H9 (cell line): ENCODE measurements around the gene DDX1. TPM values are rescaled to one million over a fixed set of nuclear protein-coding genes. Genes with fewer than 3 reads are reported as not detected.

Experiments
- DNase-seq: peaks from one replicate; pipeline ENCODE4 v3.0.0-alpha.2; 2017
- H2AFZ ChIP-seq: one replicate; pipeline ENCODE4 v1.6.1; 2013; ENCODE audit warnings: mild to moderate bottlenecking, low read length, control low read depth, moderate library complexity
- H2AK5ac ChIP-seq: 2 replicates; pipeline ENCODE4 v1.6.1; 2013; ENCODE audit warnings: low read length, control low read depth, mixed read lengths; ENCODE audit not compliant: insufficient read length
- H2BK120ac ChIP-seq: one replicate; pipeline ENCODE4 v1.6.1; 2013; ENCODE audit warnings: low read depth, mild to moderate bottlenecking, low read length, control low read depth, inconsistent platforms; ENCODE audit not compliant: poor library complexity, severe bottlenecking
- H2BK12ac ChIP-seq: 2 replicates; pipeline ENCODE4 v1.6.1; 2013; ENCODE audit warnings: low read length, control low read depth, mixed read lengths, low read depth; ENCODE audit not compliant: insufficient read length
- H2BK15ac ChIP-seq: 2 replicates; pipeline ENCODE4 v1.6.1; 2013; ENCODE audit warnings: low read depth, low read length, control low read depth
- H2BK20ac ChIP-seq: one replicate; pipeline ENCODE4 v1.6.1; 2013; ENCODE audit warnings: low read depth, mild to moderate bottlenecking, low read length, control low read depth, inconsistent platforms; ENCODE audit not compliant: poor library complexity, severe bottlenecking
- H2BK5ac ChIP-seq: 2 replicates; pipeline ENCODE4 v1.6.1; 2013; ENCODE audit warnings: low read length, control low read depth, mixed read lengths; ENCODE audit not compliant: insufficient read length
- H3K14ac ChIP-seq: 2 replicates; pipeline ENCODE4 v1.6.1; 2013; ENCODE audit warnings: low read length, control low read depth; ENCODE audit not compliant: insufficient read depth
- H3K18ac ChIP-seq: 2 replicates; pipeline ENCODE4 v1.6.1; 2013; ENCODE audit warnings: low read depth, mild to moderate bottlenecking, mixed read lengths, low read length, control low read depth; ENCODE audit not compliant: insufficient read length
- H3K23ac ChIP-seq: 2 replicates; pipeline ENCODE4 v1.6.1; 2013; ENCODE audit warnings: low read length, control low read depth, mixed read lengths, low read depth; ENCODE audit not compliant: insufficient read length
- H3K23me2 ChIP-seq: 2 replicates; pipeline ENCODE4 v1.6.1; 2013; ENCODE audit warnings: low read depth, mild to moderate bottlenecking, mixed read lengths, low read length, control low read depth; ENCODE audit not compliant: insufficient read length, poor library complexity, severe bottlenecking
- H3K27ac ChIP-seq: 2 replicates; pipeline ENCODE4 v1.5.1; 2013; ENCODE audit warnings: low read length, control low read depth, mixed read lengths, low read depth; ENCODE audit not compliant: insufficient read length
- H3K27me3 ChIP-seq: 2 replicates; pipeline ENCODE4 v1.6.1; 2013; ENCODE audit warnings: low read length, control low read depth, inconsistent platforms; ENCODE audit not compliant: insufficient read depth
- H3K4ac ChIP-seq: 2 replicates; pipeline ENCODE4 v1.6.1; 2013; ENCODE audit warnings: low read depth, mild to moderate bottlenecking, control low read depth, inconsistent platforms, low read length, moderate library complexity
- H3K4me1 ChIP-seq: 2 replicates; pipeline ENCODE4 v1.6.1; 2013; ENCODE audit warnings: low read length, control low read depth, inconsistent platforms; ENCODE audit not compliant: insufficient read depth
- H3K4me2 ChIP-seq: 2 replicates; pipeline ENCODE4 v1.6.1; 2013; ENCODE audit warnings: low read length, control low read depth, mixed read lengths; ENCODE audit not compliant: insufficient read length, insufficient read depth
- H3K56ac ChIP-seq: 2 replicates; pipeline ENCODE4 v1.6.1; 2013; ENCODE audit warnings: low read depth, mild to moderate bottlenecking, mixed read lengths, low read length, control low read depth; ENCODE audit not compliant: insufficient read length
- H3K79me1 ChIP-seq: 2 replicates; pipeline ENCODE4 v1.6.1; 2013; ENCODE audit warnings: low read depth, mild to moderate bottlenecking, moderate library complexity, low read length, control low read depth, inconsistent platforms; ENCODE audit not compliant: insufficient read depth, poor library complexity, severe bottlenecking
- H3K79me2 ChIP-seq: 2 replicates; pipeline ENCODE4 v1.6.1; 2013; ENCODE audit warnings: low read length, control low read depth, inconsistent platforms; ENCODE audit not compliant: insufficient read depth
- H3K9ac ChIP-seq: 2 replicates; pipeline ENCODE4 v1.6.1; 2013; ENCODE audit warnings: low read length, control low read depth, mixed read lengths; ENCODE audit not compliant: insufficient read length; ENCODE audit errors: extremely low read depth
- H3K9me3 ChIP-seq: one replicate; pipeline ENCODE4 v1.6.1; 2013; ENCODE audit warnings: low read depth, low read length, inconsistent platforms; ENCODE audit not compliant: control insufficient read depth
- H3T11ph ChIP-seq: one replicate; pipeline ENCODE4 v1.6.1; 2013; ENCODE audit warnings: mild to moderate bottlenecking, low read length, control low read depth, inconsistent platforms
- H4K20me1 ChIP-seq: one replicate; pipeline ENCODE4 v1.6.1; 2013; ENCODE audit not compliant: control insufficient read depth, insufficient read length, insufficient read depth
- H4K5ac ChIP-seq: 2 replicates; pipeline ENCODE4 v1.6.1; 2013; ENCODE audit warnings: low read depth, mild to moderate bottlenecking, mixed read lengths, low read length, control low read depth; ENCODE audit not compliant: insufficient read length
- H4K8ac ChIP-seq: replicated peaks from 2 replicates; pipeline ENCODE4 v1.6.1; 2013; ENCODE audit warnings: low read length, control low read depth, mixed read lengths, low read depth; ENCODE audit not compliant: insufficient read length
- H4K91ac ChIP-seq: 2 replicates; pipeline ENCODE4 v1.6.1; 2013; ENCODE audit warnings: low read depth, mild to moderate bottlenecking, moderate library complexity, mixed read lengths, low read length, control low read depth; ENCODE audit not compliant: insufficient read length
- H3K27ac Mint-ChIP-seq, 3 experiments: 2 replicates in 2 of 3; 3 replicates in 1 of 3; pipeline ENCODE4 v1.8.0; 2020 to 2021; ENCODE audit warnings: mixed read lengths in 3 of 3, mild to moderate bottlenecking in 1 of 3, moderate library complexity in 1 of 3
- H3K27me3 Mint-ChIP-seq: 2 replicates; pipeline ENCODE4 v1.8.0; 2021; ENCODE audit warnings: low read depth, mild to moderate bottlenecking, moderate library complexity, mixed read lengths
- H3K36me3 Mint-ChIP-seq, 3 experiments: 2 replicates in 2 of 3; 3 replicates in 1 of 3; pipeline ENCODE4 v1.8.0; 2020 to 2021; ENCODE audit warnings: low read depth in 3 of 3, mixed read lengths in 3 of 3; ENCODE audit not compliant: insufficient read depth in 1 of 3
- H3K4me1 Mint-ChIP-seq, 2 experiments: 2 replicates each; pipeline ENCODE4 v1.8.0; 2020; ENCODE audit warnings: mixed read lengths in 2 of 2
- H3K4me3 Mint-ChIP-seq, 2 experiments: 2 replicates in 1 of 2; 3 replicates in 1 of 2; pipeline ENCODE4 v1.8.0; 2020 to 2021; ENCODE audit warnings: mild to moderate bottlenecking in 2 of 2, mixed read lengths in 2 of 2, moderate library complexity in 1 of 2
- H3K9me3 Mint-ChIP-seq, 2 experiments: 2 replicates in 1 of 2; 3 replicates in 1 of 2; pipeline ENCODE4 v1.8.0; 2020; ENCODE audit warnings: mild to moderate bottlenecking in 2 of 2, mixed read lengths in 2 of 2, moderate library complexity in 1 of 2
- CTCF ChIP-seq: fragments of 200-600 bp; sonication (generic); conservative IDR thresholded peaks from 3 replicates; pipeline ENCODE4 v1.8.0; 2021; ENCODE audit warnings: antibody characterized with exemption, mild to moderate bottlenecking
- WGBS: extraction: QIAGEN DNeasy Blood & Tissue Kit; methylation state at CpG from one replicate; pipeline ENCODE4 v1.1.7; 2013; ENCODE audit warnings: missing lambda C conversion rate, low lambda C conversion rate, mixed read lengths; ENCODE audit not compliant: insufficient read length; ENCODE audit errors: extremely low coverage; 5-methylcytosine and 5-hydroxymethylcytosine counted together
- total RNA-seq: library from RNA; stranded (reverse); gene quantifications from 2 replicates; pipeline ENCODE4 v1.2.1, GENCODE V29; 2021

The DDX1 gene
- total RNA-seq, 1 experiment from 2014 or later: 120 TPM

GRCh38 chr2:15669375-15669910 lies 77.8 kb downstream of the DDX1 start:
- Histone ChIP-seq H3K9me3 (no peaks in the 10 kb centered on the region), H2BK20ac (no peak overlapping the region), H3K27ac (no peak overlapping the region), H4K91ac (no peak overlapping the region), H3K18ac (no peak overlapping the region), H2BK5ac (no peak overlapping the region), H2AFZ (no peak overlapping the region), H3K23ac (no peak overlapping the region), H3K27me3 (no peaks in the 10 kb centered on the region), H3K4me1 (no peaks in the 10 kb centered on the region; the same call in 1 of the 2 replicates), H2BK120ac (no peak overlapping the region), H2AK5ac (no peak overlapping the region), H3K79me2 (no peaks in the 10 kb centered on the region), H3K4me2 (no peak overlapping the region), H3K9ac (no peak overlapping the region), H3K79me1 (no peaks in the 10 kb centered on the region), H3K14ac (no peak overlapping the region), H3K4ac (no peak overlapping the region), H2BK12ac (no peak overlapping the region), H4K20me1 (no peaks in the 10 kb centered on the region), H2BK15ac (no peak overlapping the region), H3K23me2 (no peaks in the 10 kb centered on the region), H3T11ph (no peak overlapping the region), H4K8ac (no peak overlapping the region), H3K56ac (no peak overlapping the region), H4K5ac (no peak overlapping the region)
- H3K4me3 Mint-ChIP-seq: no peak overlapping the region
- DNase-seq: no peak
- H3K4me1 Mint-ChIP-seq: peaks cover 18 to 25% of the 10 kb centered on the region in 2 experiments
- no CpG with 5 or more reads among the region's 6 CpGs for WGBS
- H3K36me3 Mint-ChIP-seq: peaks cover 0 to 5% (median 0%) of the 10 kb centered on the region in 3 experiments; a peak in 2 of 7 replicates
- TF ChIP-seq CTCF: no peak
- no peaks in the 10 kb centered on the region; the same call in 1 of the 2 replicates for H3K27me3 Mint-ChIP-seq
- peaks cover 0 to 4% of the 10 kb centered on the region in 2 experiments; a peak in 2 of 5 replicates for H3K9me3 Mint-ChIP-seq
- no peak overlapping the region for H3K27ac Mint-ChIP-seq
